ENCODE results near the gene ZNF710.
"Not testable (repeated sequence)": the region's sequence is repeated elsewhere in the genome, so short reads cannot be mapped to it uniquely, and the experiment has no call there.

Gene ZNF710

GRCh38 chr15:89976246-89976600, 24.9 kb upstream of the ZNF710 start:
- TF ChIP-seq CTCF (IDR thresholded peaks at IDR 0.05; ENCODE audit: low read depth, low read length, missing control alignments) = no peak
- Histone ChIP-seq H3K36me3 (replicated peaks) (no peaks in the 10 kb centered on the region), H3K4me3 (ENCODE audit: low read depth, low read length) (no peak overlapping the region), H3K27me3 (replicated peaks) (peaks cover 3% of the 10 kb centered on the region), H3K27ac (no peak overlapping the region)
- in situ Hi-C loops (cut with HindIII; ENCODE audit: low pct_ligation_motif_present, low sequenced_read_pairs) = no loop called here
- DNase-seq = no peak

- in situ Hi-C loops (cut with HindIII; ENCODE audit: low pct_ligation_motif_present, low sequenced_read_pairs); H3K27ac ChIP-seq; H3K36me3 ChIP-seq (replicated peaks); H3K27me3 ChIP-seq (replicated peaks); H3K4me3 ChIP-seq (ENCODE audit: low read depth, low read length); DNase-seq: not testable (repeated sequence)
These were observed 23.3 kb upstream of the ZNF710 start for GRCh38 chr15:89977836-89978235.

- no peak overlapping the region for H3K27ac ChIP-seq
- peaks cover 4% of the 10 kb centered on the region for H3K27me3 ChIP-seq (replicated peaks)
- H3K4me3 ChIP-seq (ENCODE audit: low read depth, low read length) = no peak overlapping the region
- in situ Hi-C loops (cut with HindIII; ENCODE audit: low pct_ligation_motif_present, low sequenced_read_pairs) = no loop called here
- DNase-seq = no peak
- H3K36me3 ChIP-seq (replicated peaks) = no peaks in the 10 kb centered on the region
- TF ChIP-seq CTCF (IDR thresholded peaks at IDR 0.05; ENCODE audit: low read depth, low read length, missing control alignments) = no peak
These were observed 22.2 kb upstream of the ZNF710 start for GRCh38 chr15:89978914-89979313.

- no peak overlapping the region for H3K27ac ChIP-seq
- H3K4me3 ChIP-seq (ENCODE audit: low read depth, low read length) = no peak overlapping the region
- no peak for TF ChIP-seq CTCF (IDR thresholded peaks at IDR 0.05; ENCODE audit: low read depth, low read length, missing control alignments)
- no peaks in the 10 kb centered on the region for H3K36me3 ChIP-seq (replicated peaks)
- in situ Hi-C loops (cut with HindIII; ENCODE audit: low pct_ligation_motif_present, low sequenced_read_pairs) = no loop called here
- DNase-seq = no peak
- peaks cover 2% of the 10 kb centered on the region for H3K27me3 ChIP-seq (replicated peaks)
These were observed 20.2 kb upstream of the ZNF710 start for GRCh38 chr15:89980896-89981295.

GRCh38 chr15:89982315-89983055, 18.6 kb upstream of the ZNF710 start:
- TF ChIP-seq CTCF (IDR thresholded peaks at IDR 0.05; ENCODE audit: low read depth, low read length, missing control alignments) = no peak
- in situ Hi-C loops (cut with HindIII; ENCODE audit: low pct_ligation_motif_present, low sequenced_read_pairs) = no loop called here

GRCh38 chr15:89984001-89984400, 17.1 kb upstream of the ZNF710 start:
- Histone ChIP-seq H3K27me3 (replicated peaks) (peaks cover 1% of the 10 kb centered on the region), H3K4me3 (ENCODE audit: low read depth, low read length) (no peak overlapping the region), H3K27ac (no peak overlapping the region), H3K36me3 (replicated peaks) (no peaks in the 10 kb centered on the region)
- no peak for TF ChIP-seq CTCF (IDR thresholded peaks at IDR 0.05; ENCODE audit: low read depth, low read length, missing control alignments)
- no peak for DNase-seq
- in situ Hi-C loops (cut with HindIII; ENCODE audit: low pct_ligation_motif_present, low sequenced_read_pairs) = no loop called here

More at GRCh38 chr15:89982315-89983055, 18.6 kb upstream of the ZNF710 start:
- DNase-seq = no peak
- no peak overlapping the region for H3K4me3 ChIP-seq (ENCODE audit: low read depth, low read length)
- no peak overlapping the region for H3K27ac ChIP-seq
- no peaks in the 10 kb centered on the region for H3K36me3 ChIP-seq (replicated peaks)
- H3K27me3 ChIP-seq (replicated peaks) = peaks cover 1% of the 10 kb centered on the region

Data from brain microvascular endothelial cell (primary cell).